Stomach smooth muscle (tissue), 2 donors: ENCODE measurements around the gene SLC11A1.

Source experiments
- H3K27ac ChIP-seq: one replicate; pipeline ENCODE4 v1.7.0; 2013; ENCODE audit warnings: mild to moderate bottlenecking, low read length, inconsistent platforms
- H3K27me3 ChIP-seq, 2 donors: one replicate each; pipeline ENCODE4 v1.7.0; 2013; ENCODE audit warnings: low read length in 2 of 2; ENCODE audit not compliant: insufficient read depth in 2 of 2, control insufficient read depth in 1 of 2
- H3K36me3 ChIP-seq, 2 donors: one replicate each; pipeline ENCODE4 v1.7.0; 2013; ENCODE audit warnings: low read length in 2 of 2; ENCODE audit not compliant: control insufficient read depth in 2 of 2, insufficient read depth in 2 of 2
- H3K4me1 ChIP-seq: one replicate; pipeline ENCODE4 v1.7.0; 2013; ENCODE audit warnings: low read length; ENCODE audit not compliant: control insufficient read depth, insufficient read depth
- H3K4me3 ChIP-seq, 2 donors: one replicate each; pipeline ENCODE4 v1.7.0; 2013; ENCODE audit warnings: low read length in 2 of 2
- H3K9ac ChIP-seq, 2 donors: one replicate each; pipeline ENCODE4 v1.7.0; 2013; ENCODE audit warnings: low read length in 2 of 2, mild to moderate bottlenecking in 1 of 2
- H3K9me3 ChIP-seq, 2 donors: one replicate each; pipeline ENCODE4 v1.7.0; 2013; ENCODE audit warnings: low read length in 2 of 2; ENCODE audit not compliant: control insufficient read depth in 2 of 2
- donor health status: healthy.
- donor health status: Pancreatic carcinoma.

Gene SLC11A1

GRCh38 chr2:218394298-218395089 is 12.4 kb downstream of the SLC11A1 start:
- no peak overlapping the region for H3K27ac ChIP-seq
- H3K4me3 ChIP-seq = no peak overlapping the region
- no peaks in the 10 kb centered on the region for H3K27me3 ChIP-seq
- no peak overlapping the region for H3K9ac ChIP-seq
- peaks cover 28% of the 10 kb centered on the region for H3K4me1 ChIP-seq
- no peaks in the 10 kb centered on the region for H3K36me3 ChIP-seq
- H3K9me3 ChIP-seq = no peaks in the 10 kb centered on the region

GRCh38 chr2:218395090-218395444 is 13.0 kb downstream of the SLC11A1 start:
- Histone ChIP-seq H3K36me3 (no peaks in the 10 kb centered on the region), H3K4me3 (no peak overlapping the region), H3K4me1 (peaks cover 28% of the 10 kb centered on the region), H3K9ac (no peak overlapping the region), H3K27me3 (no peaks in the 10 kb centered on the region), H3K27ac (no peak overlapping the region), H3K9me3 (no peaks in the 10 kb centered on the region)

GRCh38 chr2:218395456-218395825 is 13.4 kb downstream of the SLC11A1 start:
- H3K9ac ChIP-seq = peak overlapping the region; percentile 77 to 82
- peak overlapping the region; percentile 99 for H3K27ac ChIP-seq
- H3K4me3 ChIP-seq = peak overlapping the region; percentile 57 to 92
- H3K27me3 ChIP-seq = no peaks in the 10 kb centered on the region
- no peaks in the 10 kb centered on the region for H3K9me3 ChIP-seq
- no peaks in the 10 kb centered on the region for H3K36me3 ChIP-seq
- peaks cover 29% of the 10 kb centered on the region for H3K4me1 ChIP-seq

- peak overlapping the region; percentile 67 to 92 for H3K4me3 ChIP-seq
- peaks cover 32% of the 10 kb centered on the region for H3K4me1 ChIP-seq
- H3K27ac ChIP-seq = peak overlapping the region; percentile 99
- H3K27me3 ChIP-seq = no peaks in the 10 kb centered on the region
- peak overlapping the region; percentile 91 to 94 for H3K9ac ChIP-seq
- no peaks in the 10 kb centered on the region for H3K36me3 ChIP-seq
- H3K9me3 ChIP-seq = no peaks in the 10 kb centered on the region
Observed at GRCh38 chr2:218395826-218396687, 14.0 kb downstream of the SLC11A1 start.

- H3K9ac ChIP-seq = peak overlapping the region; percentile 91 to 94
Observed at GRCh38 chr2:218396688-218397462, 14.8 kb downstream of the SLC11A1 start.

DNA sequence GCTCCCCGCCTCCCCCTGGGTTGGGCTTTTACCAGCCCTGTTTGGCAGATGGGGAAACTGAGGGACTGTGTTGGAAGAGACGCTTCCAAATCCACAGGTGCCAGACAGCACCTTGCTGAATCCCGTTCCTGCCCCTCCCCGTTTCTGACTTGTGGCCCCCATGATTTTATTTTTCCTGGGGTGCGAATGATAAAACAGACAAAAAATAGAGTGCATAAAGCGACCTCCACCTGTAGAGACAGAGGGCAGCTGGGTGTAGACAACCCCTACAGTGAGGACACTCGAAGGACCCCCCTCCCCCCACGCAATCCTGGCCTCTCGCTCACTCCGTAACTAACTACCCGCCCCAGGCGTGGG is 15.4 kb downstream of the SLC11A1 start:
- H3K27ac ChIP-seq = peak overlapping the region; percentile 99
- H3K9me3 ChIP-seq = no peaks in the 10 kb centered on the region
- H3K4me1 ChIP-seq = peaks cover 46% of the 10 kb centered on the region
- H3K4me3 ChIP-seq = peak overlapping the region; percentile 67 to 92
- H3K36me3 ChIP-seq = peaks cover 0 to 7% of the 10 kb centered on the region in 2 donors
- H3K9ac ChIP-seq = peak overlapping the region; percentile 91 to 94
- H3K27me3 ChIP-seq = no peaks in the 10 kb centered on the region

More at GRCh38 chr2:218396688-218397462, 14.8 kb downstream of the SLC11A1 start:
- H3K27ac ChIP-seq = peak overlapping the region; percentile 99
- peaks cover 0 to 2% of the 10 kb centered on the region in 2 donors for H3K36me3 ChIP-seq
- peak overlapping the region; percentile 67 to 92 for H3K4me3 ChIP-seq
- no peaks in the 10 kb centered on the region for H3K9me3 ChIP-seq
- H3K4me1 ChIP-seq = peaks cover 41% of the 10 kb centered on the region
- H3K27me3 ChIP-seq = no peaks in the 10 kb centered on the region

GRCh38 chr2:218397820-218398436 is 15.9 kb downstream of the SLC11A1 start:
- H3K4me1 ChIP-seq = peaks cover 50% of the 10 kb centered on the region
- peak overlapping the region; percentile 91 to 94 for H3K9ac ChIP-seq
- H3K27ac ChIP-seq = peak overlapping the region; percentile 99
- H3K4me3 ChIP-seq = peak overlapping the region; percentile 67 to 92
- no peaks in the 10 kb centered on the region for H3K9me3 ChIP-seq
- H3K36me3 ChIP-seq = peaks cover under 1 to 9% of the 10 kb centered on the region in 2 donors
- no peaks in the 10 kb centered on the region for H3K27me3 ChIP-seq

DNA sequence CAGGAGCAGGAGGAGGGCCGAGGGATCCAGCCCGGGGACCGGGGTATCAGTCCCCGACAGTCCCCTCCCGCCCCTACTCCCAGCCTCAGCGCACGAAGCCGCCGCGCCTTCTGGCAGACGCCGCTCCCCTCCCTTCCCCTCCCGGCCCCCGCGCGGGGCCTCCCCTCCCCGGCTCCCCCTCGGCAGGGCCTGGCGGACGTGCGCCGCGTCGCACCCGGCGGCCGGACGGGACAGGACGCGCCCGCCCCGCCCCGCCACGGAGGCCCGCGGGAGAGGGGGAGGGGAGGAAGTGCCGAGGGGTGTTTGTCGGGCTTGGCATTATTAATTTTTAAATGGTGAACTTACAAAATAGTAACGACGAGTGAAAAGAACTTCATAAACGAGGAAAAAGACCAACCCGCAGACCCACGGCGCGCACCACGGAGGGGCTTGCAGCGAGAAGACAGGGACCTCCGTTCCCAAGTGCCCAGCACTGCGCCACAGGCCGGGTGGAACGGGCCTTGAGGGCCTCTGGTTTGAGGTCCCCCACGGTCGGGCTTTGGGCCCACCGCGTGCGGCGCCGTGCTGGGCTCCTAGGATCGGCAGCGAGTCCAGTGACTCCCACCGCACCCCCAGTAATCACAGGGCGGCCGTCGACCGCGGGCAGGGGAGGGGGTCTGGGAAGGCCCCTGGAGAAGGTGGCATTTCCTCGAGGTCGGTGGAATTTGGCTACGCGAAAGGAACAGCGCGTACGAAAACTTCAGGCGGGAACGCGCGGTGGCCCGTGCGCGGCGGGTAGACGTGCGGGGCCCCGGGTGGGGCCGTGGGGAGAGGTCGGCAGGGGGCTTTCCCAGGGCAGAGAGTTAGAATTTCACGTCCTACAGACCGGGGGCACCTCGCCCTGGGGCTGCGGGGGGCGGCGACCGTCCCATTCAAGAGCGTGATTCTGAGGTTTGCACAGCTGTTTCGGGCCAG is 16.6 kb downstream of the SLC11A1 start:
- H3K4me3 ChIP-seq = peak overlapping the region; percentile 67 to 92
- no peaks in the 10 kb centered on the region for H3K9me3 ChIP-seq
- H3K27ac ChIP-seq = peak overlapping the region; percentile 99
- H3K27me3 ChIP-seq = no peaks in the 10 kb centered on the region
- H3K9ac ChIP-seq = peak overlapping the region; percentile 94 to 95
- peaks cover 54% of the 10 kb centered on the region for H3K4me1 ChIP-seq
- H3K36me3 ChIP-seq = peaks cover 8 to 15% of the 10 kb centered on the region in 2 donors

DNA sequence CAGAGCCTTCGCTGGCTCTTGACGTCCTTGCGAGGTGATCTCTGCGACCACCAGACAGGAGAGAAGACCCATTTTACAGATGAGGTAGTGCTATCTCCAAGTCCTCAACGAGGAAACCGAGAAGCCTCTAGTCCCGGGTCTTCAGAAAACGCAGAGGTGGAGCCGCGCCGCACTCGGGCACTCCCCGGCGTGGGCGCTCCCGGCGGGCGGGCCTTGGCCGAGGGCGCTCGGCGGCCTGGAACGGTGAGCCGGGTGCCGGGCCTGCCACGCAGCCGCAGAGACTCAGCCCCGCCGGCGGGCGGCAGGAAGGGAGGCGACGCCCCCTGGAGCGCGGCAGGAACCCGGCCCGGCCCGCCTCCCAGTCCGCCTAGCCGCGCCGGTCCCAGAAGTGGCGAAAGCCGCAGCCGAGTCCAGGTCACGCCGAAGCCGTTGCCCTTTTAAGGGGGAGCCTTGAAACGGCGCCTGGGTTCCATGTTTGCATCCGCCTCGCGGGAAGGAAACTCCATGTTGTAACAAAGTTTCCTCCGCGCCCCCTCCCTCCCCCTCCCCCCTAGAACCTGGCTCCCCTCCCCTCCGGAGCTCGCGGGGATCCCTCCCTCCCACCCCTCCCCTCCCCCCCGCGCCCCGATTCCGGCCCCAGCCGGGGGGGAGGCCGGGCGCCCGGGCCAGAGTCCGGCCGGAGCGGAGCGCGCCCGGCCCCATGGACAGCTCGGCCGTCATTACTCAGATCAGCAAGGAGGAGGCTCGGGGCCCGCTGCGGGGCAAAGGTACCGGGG is 17.5 kb downstream of the SLC11A1 start, which contains the start of gene CTDSP1:
Gene CTDSP1, plus strand, starts transcription at position 478 of the 776 bp plus-strand sequence. Its CDS starts 223 bp downstream, at position 701.
- H3K4me3 ChIP-seq = peak within 1 kb of the TSS; percentile 67 to 92
- peak within 1 kb of the TSS; percentile 99 for H3K27ac ChIP-seq
- no peaks in the 10 kb centered on the region for H3K27me3 ChIP-seq
- H3K9ac ChIP-seq = peak within 1 kb of the TSS; percentile 94 to 95
- H3K9me3 ChIP-seq = no peaks in the 10 kb centered on the region
- peaks cover 16 to 18% of the 10 kb centered on the region in 2 donors for H3K36me3 ChIP-seq
- peaks cover 57% of the 10 kb centered on the region for H3K4me1 ChIP-seq
